Thyroid gland (tissue), 4 donors: ENCODE data around the gene HAUS3. TPM values are rescaled to one million over a fixed set of nuclear protein-coding genes. Genes with fewer than 3 reads are reported as not detected.
"Not testable (repeated sequence)": the region's sequence is repeated elsewhere in the genome, so short reads cannot be mapped to it uniquely, and the experiment has no call there.

Experiments
- DNase-seq, 2 donors: peaks; one replicate each; pipeline ENCODE4 v3.0.0-alpha.2; 2019
- H3K27ac ChIP-seq, 3 donors: fragments of 200-600 bp; sonication (generic); 1 replicate in 2 of 3; 2 replicates in 1 of 3; pipeline ENCODE4 v1.5.1; 2016 to 2019; ENCODE audit warnings: mild to moderate bottlenecking in 1 of 3, moderate library complexity in 1 of 3
- H3K27me3 ChIP-seq: fragments of 200-600 bp; sonication (generic); one replicate; pipeline ENCODE4 v1.5.1; 2019
- H3K36me3 ChIP-seq, 2 donors: fragments of 200-600 bp; sonication (generic); one replicate each; pipeline ENCODE4 v1.5.1; 2016 to 2019
- H3K4me1 ChIP-seq, 2 donors: fragments of 200-600 bp; sonication (generic); one replicate each; pipeline ENCODE4 v1.5.1; 2017 to 2019
- H3K4me3 ChIP-seq, 3 donors: fragments of 200-600 bp; sonication (generic); replicated peaks in 1 of 3; 1 replicate in 2 of 3; 2 replicates in 1 of 3; pipeline ENCODE4 v1.5.1; 2016; ENCODE audit warnings: mild to moderate bottlenecking in 1 of 3
- H3K9me3 ChIP-seq: fragments of 200-600 bp; sonication (generic); one replicate; pipeline ENCODE4 v1.5.1; 2017
- CTCF ChIP-seq, 6 experiments: fragments of 200-600 bp in 3 of 6; fragments of 450-650 bp in 3 of 6; sonication (generic) in 3 of 6; IDR thresholded peaks; one replicate each; pipeline ENCODE4 v1.5.1; 2016 to 2019; ENCODE audit warnings: antibody characterized with exemption in 6 of 6, mild to moderate bottlenecking in 2 of 6, inconsistent platforms in 1 of 6, moderate library complexity in 1 of 6
- POLR2A ChIP-seq, 2 donors: fragments of 450-650 bp; IDR thresholded peaks; one replicate each; pipeline ENCODE4 v1.6.1; 2017; ENCODE audit warnings: antibody characterized with exemption in 2 of 2, mild to moderate bottlenecking in 2 of 2, moderate library complexity in 1 of 2
- WGBS, 2 donors: methylation state at CpG; one replicate each; pipeline ENCODE4 v1.1.5; 2017; 5-methylcytosine and 5-hydroxymethylcytosine counted together
- intact Hi-C: fragments of 100-400 bp; cut with DNase I; formaldehyde crosslinking; loops from one replicate; pipeline ENCODE4 v1.15.1; 2023
- total RNA-seq, 4 donors: library from RNA; depleted of rRNA; stranded (reverse); fragments of >200 nt; gene quantifications; one replicate each; pipeline ENCODE4 v1.2.3, GENCODE V29; 2016

The HAUS3 gene
- total RNA-seq, 4 donors from 2014 or later = 13.0 to 30.0 (median 17.0) TPM

GRCh38 chr4:2236944-2237666 lies 4.8 kb downstream of the HAUS3 start:
- no peak for TF ChIP-seq POLR2A (IDR thresholded peaks at IDR 0.05)
- no peak for TF ChIP-seq CTCF (IDR thresholded peaks at IDR 0.05)
- intact Hi-C loops = no loop called here
- DNase-seq = no peak
- H3K9me3 ChIP-seq = no peaks in the 10 kb centered on the region
- peaks cover 12 to 24% of the 10 kb centered on the region in 2 donors for H3K4me1 ChIP-seq
- no peak overlapping the region for H3K4me3 ChIP-seq
- 42 to 66% methylated on average over 3 of the region's 3 CpGs for WGBS, 2 donors
- no peaks in the 10 kb centered on the region for H3K27me3 ChIP-seq
- H3K27ac ChIP-seq = no peak overlapping the region
- no peaks in the 10 kb centered on the region for H3K36me3 ChIP-seq

- no peaks in the 10 kb centered on the region for H3K9me3 ChIP-seq
- WGBS, 2 donors = 97 to 98% methylated on average over 6 of the region's 6 CpGs
- no peak overlapping the region for H3K27ac ChIP-seq
- no peak for DNase-seq
- no peaks in the 10 kb centered on the region for H3K36me3 ChIP-seq
- H3K4me3 ChIP-seq = no peak overlapping the region
- H3K4me1 ChIP-seq = no peaks in the 10 kb centered on the region
- TF ChIP-seq CTCF (IDR thresholded peaks at IDR 0.05) = no peak
- TF ChIP-seq POLR2A (IDR thresholded peaks at IDR 0.05) = no peak
- no peaks in the 10 kb centered on the region for H3K27me3 ChIP-seq
- intact Hi-C loops = no loop called here
Measured at GRCh38 chr4:2231082-2231481, 10.8 kb downstream of the HAUS3 start.

GRCh38 chr4:2226261-2226660 lies 15.7 kb downstream of the HAUS3 start:
- intact Hi-C loops = loop anchor here (10.0 kb wide), 1 partner anchor 199 kb away; no protein-coding TSS in a partner anchor
- TF ChIP-seq POLR2A (IDR thresholded peaks at IDR 0.05) (no peak), CTCF (IDR thresholded peaks at IDR 0.05) (no peak)
- WGBS, 2 donors = 85 to 86% methylated on average over 2 of the region's 2 CpGs
- H3K4me3 ChIP-seq = no peak overlapping the region
- no peaks in the 10 kb centered on the region for H3K27me3 ChIP-seq
- H3K36me3 ChIP-seq = no peaks in the 10 kb centered on the region
- DNase-seq = no peak
- no peaks in the 10 kb centered on the region for H3K9me3 ChIP-seq
- no peak overlapping the region for H3K27ac ChIP-seq
- no peaks in the 10 kb centered on the region for H3K4me1 ChIP-seq

- Histone ChIP-seq H3K27ac (no peak overlapping the region), H3K4me3 (no peak overlapping the region), H3K36me3 (no peaks in the 10 kb centered on the region), H3K27me3 (no peaks in the 10 kb centered on the region), H3K4me1 (peaks cover 0 to 4% of the 10 kb centered on the region in 2 donors), H3K9me3 (no peaks in the 10 kb centered on the region)
- TF ChIP-seq POLR2A (IDR thresholded peaks at IDR 0.05) (no peak), CTCF (IDR thresholded peaks at IDR 0.05) (no peak)
- intact Hi-C loops = loop anchor here (10.0 kb wide), 1 partner anchor 202 kb away; no protein-coding TSS in a partner anchor
- no peak for DNase-seq
- WGBS, 2 donors = 92 to 93% methylated on average over 2 of the region's 2 CpGs
Measured at GRCh38 chr4:2222838-2223237, 19.1 kb downstream of the HAUS3 start.

GRCh38 chr4:2221378-2221777 lies 20.5 kb downstream of the HAUS3 start:
- not testable (repeated sequence) for H3K4me1 ChIP-seq, DNase-seq, H3K27me3 ChIP-seq, H3K36me3 ChIP-seq, H3K27ac ChIP-seq, H3K4me3 ChIP-seq, H3K9me3 ChIP-seq
- intact Hi-C loops = loop anchor here (10.0 kb wide), 1 partner anchor 203 kb away; no protein-coding TSS in a partner anchor
- 58 to 71% methylated on average over 4 of the region's 4 CpGs for WGBS, 2 donors
